GM18526 (cell line): ENCODE measurements around the gene C1orf141.

Experiments used
- POLR2A ChIP-seq: IDR thresholded peaks from 3 replicates; pipeline ENCODE4 v1.6.1; 2011; ENCODE audit not compliant: insufficient read length; ENCODE audit errors: extremely low read depth

C1orf141 gene

GRCh38 chr1:67146539-67146938 lies 11.8 kb upstream of the C1orf141 start:
- no peak for TF ChIP-seq POLR2A

- TF ChIP-seq POLR2A: no peak
Observed at GRCh38 chr1:67146101-67146500, 11.3 kb upstream of the C1orf141 start.

- TF ChIP-seq POLR2A: no peak
Observed at GRCh38 chr1:67144696-67145095, 9.9 kb upstream of the C1orf141 start.

- no peak for TF ChIP-seq POLR2A
Observed at GRCh38 chr1:67143966-67144365, 9.2 kb upstream of the C1orf141 start.

- TF ChIP-seq POLR2A: no peak
Observed at GRCh38 chr1:67142931-67143330, 8.2 kb upstream of the C1orf141 start.

GRCh38 chr1:67140460-67140859 lies 5.7 kb upstream of the C1orf141 start:
- TF ChIP-seq POLR2A: no peak

GRCh38 chr1:67138813-67139499 lies 4.2 kb upstream of the C1orf141 start:
- no peak for TF ChIP-seq POLR2A

DNA sequence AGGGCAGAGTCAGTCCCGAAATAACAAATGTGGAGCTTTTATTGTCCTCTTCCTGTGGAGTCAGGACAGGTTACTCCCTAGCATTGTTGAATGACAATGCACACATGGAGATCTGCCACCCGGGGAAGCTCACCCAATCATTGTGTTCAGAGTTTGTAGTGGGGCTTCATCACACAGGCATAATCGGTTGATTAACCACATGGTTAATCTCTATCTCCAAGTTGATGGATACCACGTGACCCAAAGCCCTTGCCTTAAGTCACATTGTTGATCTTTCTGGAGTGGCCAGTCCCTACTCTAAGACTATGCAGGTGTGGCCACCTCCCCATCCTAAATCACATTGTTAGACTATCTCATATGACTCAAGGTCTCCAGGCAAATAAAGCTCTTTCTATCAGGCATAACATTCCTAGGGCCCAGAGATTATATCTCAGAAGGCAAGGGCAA lies 2.6 kb upstream of the C1orf141 start:
- TF ChIP-seq POLR2A: no peak

DNA sequence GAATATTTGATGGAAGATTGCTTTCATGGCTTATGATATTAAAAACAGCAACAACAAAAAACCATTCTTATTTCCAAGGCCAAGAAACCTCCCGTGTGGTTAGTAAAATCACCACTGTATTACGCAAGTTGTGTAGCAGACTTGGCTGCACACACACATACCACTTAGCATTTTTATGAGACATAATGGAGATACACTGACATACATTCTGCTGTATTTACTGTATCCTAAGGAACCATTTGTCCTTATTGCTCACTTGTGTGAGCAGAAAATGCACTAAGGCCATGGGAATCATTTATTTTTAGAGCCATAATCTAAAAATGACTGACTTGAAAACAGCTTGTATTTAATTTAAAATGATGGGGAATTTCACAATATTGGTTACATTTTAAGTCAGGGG lies 584 bp upstream of the C1orf141 start:
- TF ChIP-seq POLR2A: no peak

DNA sequence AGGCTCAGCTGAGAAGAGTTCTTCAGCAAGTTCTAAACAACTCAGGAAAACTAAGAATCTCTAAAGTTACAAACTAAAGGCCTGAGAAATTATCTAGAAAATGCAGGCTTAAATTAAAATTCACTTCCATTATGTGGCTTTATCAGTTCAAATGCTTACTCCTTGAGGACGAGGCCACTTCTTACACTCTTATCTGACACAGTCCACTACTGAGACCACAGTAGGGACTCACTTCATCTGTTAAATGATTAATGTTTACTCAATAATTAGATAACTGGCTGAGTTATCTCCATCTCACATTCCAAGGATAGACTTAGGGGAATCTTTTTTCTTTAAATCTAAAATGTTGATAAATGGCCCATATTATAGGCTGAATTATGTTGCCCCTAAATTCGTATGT lies 1.6 kb downstream of the C1orf141 start:
- no peak for TF ChIP-seq POLR2A

- TF ChIP-seq POLR2A: no peak
Observed at GRCh38 chr1:67130673-67131072, 4.1 kb downstream of the C1orf141 start.

- TF ChIP-seq POLR2A: no peak
Observed at GRCh38 chr1:67126974-67127373, 7.8 kb downstream of the C1orf141 start.

DNA sequence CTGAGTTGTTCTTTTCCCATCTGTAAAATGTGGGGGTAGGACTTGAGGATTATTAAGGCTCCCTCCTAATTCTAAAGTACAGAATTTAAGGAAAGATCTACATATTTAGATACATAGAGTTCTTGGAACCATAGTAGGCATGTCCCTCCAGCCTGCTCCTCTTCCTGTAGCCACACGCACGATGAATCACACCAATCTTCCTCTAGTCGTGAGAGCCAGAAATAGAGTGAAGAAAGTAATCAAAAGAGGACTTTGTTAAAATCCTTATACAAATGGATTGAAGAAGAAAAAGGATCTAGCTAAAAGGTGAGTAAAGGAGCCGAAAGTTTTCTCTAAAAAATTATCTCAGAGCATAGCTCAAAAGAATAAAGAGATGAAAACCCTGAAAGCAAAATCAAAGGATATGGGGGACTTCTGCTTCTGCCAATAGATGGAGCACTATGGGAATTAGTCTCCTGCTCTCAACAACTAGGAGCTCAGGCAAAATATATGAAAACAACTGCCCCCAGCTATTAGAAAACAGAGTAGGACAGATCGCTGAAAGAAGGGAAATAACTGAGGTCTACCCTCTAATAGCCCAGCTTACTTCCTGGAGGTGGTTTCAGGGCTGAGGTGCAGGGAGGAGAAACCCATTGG lies 8.5 kb downstream of the C1orf141 start:
- TF ChIP-seq POLR2A: no peak

GRCh38 chr1:67124455-67124854 lies 10.3 kb downstream of the C1orf141 start:
- no peak for TF ChIP-seq POLR2A

GRCh38 chr1:67120855-67121619 lies 13.7 kb downstream of the C1orf141 start:
- no peak for TF ChIP-seq POLR2A

GRCh38 chr1:67118646-67119045 lies 16.1 kb downstream of the C1orf141 start:
- no peak for TF ChIP-seq POLR2A
